ENCODE data around the gene EIF5A2.
A peak's percentile ranks its signal among the peaks of the same experiment; 100 is the strongest.
"Not testable (repeated sequence)": the region's sequence is repeated elsewhere in the genome, so short reads cannot be mapped to it uniquely, and the experiment has no call there.

The EIF5A2 gene

GRCh38 chr3:170908235-170909116 is at the start of gene EIF5A2:
EIF5A2 (minus strand) TSS chr3:170908637; CDS start chr3:170907806, 831 bp downstream.
- Histone ChIP-seq H3K27ac (ENCODE audit: low read depth, low read length) (no peak within 1 kb of the TSS), H3K4me3 (ENCODE audit: low read depth, low read length) (peak within 1 kb of the TSS; percentile 76), H3K36me3 (ENCODE audit: control insufficient read depth, insufficient read depth, low read length) (0 out of 2 replicates have a peak, but pooled peaks cover 3% of the 10 kb centered on the region), H3K9me3 (ENCODE audit: control insufficient read depth, insufficient read depth, low read length) (peaks cover 11% of the 10 kb centered on the region), H3K4me1 (ENCODE audit: control insufficient read depth, insufficient read depth, low read length) (0 out of 2 replicates have a peak, but pooled peaks cover 4% of the 10 kb centered on the region), H3K27me3 (ENCODE audit: control insufficient read depth, insufficient read depth, low read length) (peaks cover 29% of the 10 kb centered on the region), H3K9ac (ENCODE audit: low read depth, low read length) (peak within 1 kb of the TSS; percentile 49; the same call in 1 of the 2 replicates)

- no peaks in the 10 kb centered on the region for H3K36me3 ChIP-seq (ENCODE audit: control insufficient read depth, insufficient read depth, low read length)
- H3K4me1 ChIP-seq (ENCODE audit: control insufficient read depth, insufficient read depth, low read length) = no peaks in the 10 kb centered on the region
- H3K4me3 ChIP-seq (ENCODE audit: low read depth, low read length) = no peak overlapping the region
- H3K27me3 ChIP-seq (ENCODE audit: control insufficient read depth, insufficient read depth, low read length) = no peaks in the 10 kb centered on the region
- no peak overlapping the region for H3K9ac ChIP-seq (ENCODE audit: low read depth, low read length)
- H3K27ac ChIP-seq (ENCODE audit: low read depth, low read length) = no peak overlapping the region
- no peaks in the 10 kb centered on the region for H3K9me3 ChIP-seq (ENCODE audit: control insufficient read depth, insufficient read depth, low read length)
Observed at GRCh38 chr3:170956647-170957046, 48.2 kb upstream of the EIF5A2 start.

GRCh38 chr3:170953736-170954135 is 45.3 kb upstream of the EIF5A2 start:
- H3K9me3 ChIP-seq (ENCODE audit: control insufficient read depth, insufficient read depth, low read length) = no peaks in the 10 kb centered on the region
- H3K4me3 ChIP-seq (ENCODE audit: low read depth, low read length) = no peak overlapping the region
- no peaks in the 10 kb centered on the region for H3K36me3 ChIP-seq (ENCODE audit: control insufficient read depth, insufficient read depth, low read length)
- no peak overlapping the region for H3K27ac ChIP-seq (ENCODE audit: low read depth, low read length)
- no peak overlapping the region for H3K9ac ChIP-seq (ENCODE audit: low read depth, low read length)
- no peaks in the 10 kb centered on the region for H3K4me1 ChIP-seq (ENCODE audit: control insufficient read depth, insufficient read depth, low read length)
- no peaks in the 10 kb centered on the region for H3K27me3 ChIP-seq (ENCODE audit: control insufficient read depth, insufficient read depth, low read length)

GRCh38 chr3:170953229-170953628 is 44.8 kb upstream of the EIF5A2 start:
- Histone ChIP-seq H3K4me1 (ENCODE audit: control insufficient read depth, insufficient read depth, low read length) (no peaks in the 10 kb centered on the region), H3K27ac (ENCODE audit: low read depth, low read length) (no peak overlapping the region), H3K9me3 (ENCODE audit: control insufficient read depth, insufficient read depth, low read length) (no peaks in the 10 kb centered on the region), H3K36me3 (ENCODE audit: control insufficient read depth, insufficient read depth, low read length) (no peaks in the 10 kb centered on the region), H3K27me3 (ENCODE audit: control insufficient read depth, insufficient read depth, low read length) (no peaks in the 10 kb centered on the region), H3K9ac (ENCODE audit: low read depth, low read length) (no peak overlapping the region), H3K4me3 (ENCODE audit: low read depth, low read length) (no peak overlapping the region)

- Histone ChIP-seq H3K4me1 (ENCODE audit: control insufficient read depth, insufficient read depth, low read length) (no peaks in the 10 kb centered on the region), H3K4me3 (ENCODE audit: low read depth, low read length) (no peak overlapping the region), H3K36me3 (ENCODE audit: control insufficient read depth, insufficient read depth, low read length) (no peaks in the 10 kb centered on the region), H3K27me3 (ENCODE audit: control insufficient read depth, insufficient read depth, low read length) (no peaks in the 10 kb centered on the region), H3K27ac (ENCODE audit: low read depth, low read length) (no peak overlapping the region), H3K9ac (ENCODE audit: low read depth, low read length) (no peak overlapping the region), H3K9me3 (ENCODE audit: control insufficient read depth, insufficient read depth, low read length) (peaks cover 19% of the 10 kb centered on the region; the same call in 1 of the 2 replicates)
Observed at GRCh38 chr3:170949211-170949610, 40.8 kb upstream of the EIF5A2 start.

GRCh38 chr3:170947018-170947769 is 38.8 kb upstream of the EIF5A2 start:
- H3K9me3 ChIP-seq (ENCODE audit: control insufficient read depth, insufficient read depth, low read length) = peaks cover 19% of the 10 kb centered on the region; the same call in 1 of the 2 replicates
- H3K27me3 ChIP-seq (ENCODE audit: control insufficient read depth, insufficient read depth, low read length) = no peaks in the 10 kb centered on the region
- no peak overlapping the region for H3K9ac ChIP-seq (ENCODE audit: low read depth, low read length)
- no peak overlapping the region for H3K27ac ChIP-seq (ENCODE audit: low read depth, low read length)
- H3K4me3 ChIP-seq (ENCODE audit: low read depth, low read length) = no peak overlapping the region
- no peaks in the 10 kb centered on the region for H3K36me3 ChIP-seq (ENCODE audit: control insufficient read depth, insufficient read depth, low read length)
- no peaks in the 10 kb centered on the region for H3K4me1 ChIP-seq (ENCODE audit: control insufficient read depth, insufficient read depth, low read length)

- no peaks in the 10 kb centered on the region for H3K27me3 ChIP-seq (ENCODE audit: control insufficient read depth, insufficient read depth, low read length)
- H3K4me3 ChIP-seq (ENCODE audit: low read depth, low read length) = no peak overlapping the region
- peaks cover 39% of the 10 kb centered on the region for H3K9me3 ChIP-seq (ENCODE audit: control insufficient read depth, insufficient read depth, low read length)
- H3K36me3 ChIP-seq (ENCODE audit: control insufficient read depth, insufficient read depth, low read length) = no peaks in the 10 kb centered on the region
- H3K4me1 ChIP-seq (ENCODE audit: control insufficient read depth, insufficient read depth, low read length) = no peaks in the 10 kb centered on the region
- no peak overlapping the region for H3K9ac ChIP-seq (ENCODE audit: low read depth, low read length)
- H3K27ac ChIP-seq (ENCODE audit: low read depth, low read length) = no peak overlapping the region
Observed at GRCh38 chr3:170942011-170942410, 33.6 kb upstream of the EIF5A2 start.

GRCh38 chr3:170941551-170941950 is 33.1 kb upstream of the EIF5A2 start:
- no peak overlapping the region for H3K27ac ChIP-seq (ENCODE audit: low read depth, low read length)
- no peaks in the 10 kb centered on the region for H3K27me3 ChIP-seq (ENCODE audit: control insufficient read depth, insufficient read depth, low read length)
- H3K4me1 ChIP-seq (ENCODE audit: control insufficient read depth, insufficient read depth, low read length) = no peaks in the 10 kb centered on the region
- no peak overlapping the region for H3K9ac ChIP-seq (ENCODE audit: low read depth, low read length)
- H3K9me3 ChIP-seq (ENCODE audit: control insufficient read depth, insufficient read depth, low read length) = peaks cover 35% of the 10 kb centered on the region
- H3K36me3 ChIP-seq (ENCODE audit: control insufficient read depth, insufficient read depth, low read length) = no peaks in the 10 kb centered on the region
- no peak overlapping the region for H3K4me3 ChIP-seq (ENCODE audit: low read depth, low read length)

GRCh38 chr3:170933039-170933438 is 24.6 kb upstream of the EIF5A2 start:
- H3K9me3 ChIP-seq (ENCODE audit: control insufficient read depth, insufficient read depth, low read length); H3K36me3 ChIP-seq (ENCODE audit: control insufficient read depth, insufficient read depth, low read length); H3K4me3 ChIP-seq (ENCODE audit: low read depth, low read length); H3K4me1 ChIP-seq (ENCODE audit: control insufficient read depth, insufficient read depth, low read length); H3K9ac ChIP-seq (ENCODE audit: low read depth, low read length); H3K27ac ChIP-seq (ENCODE audit: low read depth, low read length); H3K27me3 ChIP-seq (ENCODE audit: control insufficient read depth, insufficient read depth, low read length): not testable (repeated sequence)

- not testable (repeated sequence) for H3K4me3 ChIP-seq (ENCODE audit: low read depth, low read length); H3K36me3 ChIP-seq (ENCODE audit: control insufficient read depth, insufficient read depth, low read length); H3K9ac ChIP-seq (ENCODE audit: low read depth, low read length)
Observed at GRCh38 chr3:170923553-170923952, 15.1 kb upstream of the EIF5A2 start.

GRCh38 chr3:170918715-170919114 is 10.3 kb upstream of the EIF5A2 start:
- Histone ChIP-seq H3K27ac (ENCODE audit: low read depth, low read length) (no peak overlapping the region), H3K4me3 (ENCODE audit: low read depth, low read length) (no peak overlapping the region), H3K9ac (ENCODE audit: low read depth, low read length) (no peak overlapping the region), H3K4me1 (ENCODE audit: control insufficient read depth, insufficient read depth, low read length) (no peaks in the 10 kb centered on the region), H3K27me3 (ENCODE audit: control insufficient read depth, insufficient read depth, low read length) (no peaks in the 10 kb centered on the region), H3K9me3 (ENCODE audit: control insufficient read depth, insufficient read depth, low read length) (peaks cover 45% of the 10 kb centered on the region), H3K36me3 (ENCODE audit: control insufficient read depth, insufficient read depth, low read length) (no peaks in the 10 kb centered on the region)

More at GRCh38 chr3:170923553-170923952, 15.1 kb upstream of the EIF5A2 start:
- peaks cover 29% of the 10 kb centered on the region for H3K9me3 ChIP-seq (ENCODE audit: control insufficient read depth, insufficient read depth, low read length)
- H3K27me3 ChIP-seq (ENCODE audit: control insufficient read depth, insufficient read depth, low read length); H3K27ac ChIP-seq (ENCODE audit: low read depth, low read length); H3K4me1 ChIP-seq (ENCODE audit: control insufficient read depth, insufficient read depth, low read length): not testable (repeated sequence)
